T-helper 2 cell treated with Interferon-gamma antibody and Interleukin-4, amounts not matched to agents 100 ng/mL and 5 ng/mL, for 36 hours (primary cell): Measurements from ENCODE around the gene PIH1D1. TPM values are rescaled to one million over a fixed set of nuclear protein-coding genes. Genes with fewer than 3 reads are reported as not detected.

ENCODE experiments used
- intact Hi-C: fragments of 100-400 bp; cut with micrococcal nuclease; formaldehyde crosslinking; loops from one replicate; pipeline ENCODE4 v1.15.1; 2023
- total RNA-seq: library from RNA; stranded (reverse); gene quantifications from 2 replicates; pipeline ENCODE4 v1.2.3, GENCODE V29; 2022

PIH1D1 gene
- total RNA-seq, 1 donor from 2014 or later, result 150 TPM

DNA sequence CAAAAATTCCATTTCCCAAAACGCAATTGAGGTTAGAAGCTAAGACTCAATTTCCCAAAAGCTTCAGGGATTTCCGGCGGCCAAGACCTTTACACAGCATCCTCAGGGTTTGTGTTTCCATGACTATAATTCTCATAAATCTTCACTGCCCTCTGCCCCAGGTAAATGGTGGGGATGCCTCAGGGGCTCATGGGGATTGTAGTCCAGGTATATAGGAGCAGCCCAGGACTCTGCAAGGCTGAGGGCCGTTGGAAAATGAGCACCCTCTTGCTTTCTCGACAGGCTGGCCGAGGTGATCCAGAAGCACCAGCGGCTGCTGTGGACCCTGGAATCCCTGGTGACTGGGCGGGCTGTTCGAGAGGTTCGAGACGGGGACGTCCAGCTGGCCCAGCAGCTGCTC is 7.8 kb upstream of the PIH1D1 start:
- intact Hi-C loops, result no loop called here

GRCh38 chr19:49458567-49458903 is 6.9 kb upstream of the PIH1D1 start:
- intact Hi-C loops, result no loop called here

- intact Hi-C loops, result no loop called here
These were observed 4.7 kb upstream of the PIH1D1 start for GRCh38 chr19:49456326-49456725.

GRCh38 chr19:49455773-49456172 is 4.2 kb upstream of the PIH1D1 start:
- intact Hi-C loops, result no loop called here

DNA sequence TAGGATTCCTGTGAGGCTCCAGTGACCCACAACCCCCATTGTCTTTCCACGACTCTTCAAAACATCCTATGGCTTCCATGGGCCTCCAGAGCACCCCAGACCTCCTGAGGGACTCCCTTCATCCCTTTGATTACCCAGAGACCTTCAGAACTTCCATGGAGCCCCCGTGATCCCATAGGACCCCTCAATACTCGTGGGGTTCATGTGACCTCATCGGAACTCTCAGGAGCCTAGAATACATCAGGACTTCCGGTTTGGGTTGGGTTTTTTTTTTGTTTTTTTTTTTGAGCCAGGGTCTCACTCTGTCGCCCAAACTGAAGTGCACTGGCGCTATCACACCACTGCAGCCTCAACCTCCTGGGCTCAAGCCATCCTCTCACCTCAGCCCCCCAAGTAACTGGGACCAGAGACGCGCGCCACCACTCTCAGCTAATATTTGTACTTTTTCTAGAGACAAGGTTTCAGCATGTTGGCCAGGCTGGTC is 2.2 kb upstream of the PIH1D1 start:
- intact Hi-C loops, result loop anchor here (1.0 kb wide), 7 partner anchors 10 to 223 kb away; partner anchors contain the start of genes FLT3LG, RPL13A, RPS11 and RRAS

DNA sequence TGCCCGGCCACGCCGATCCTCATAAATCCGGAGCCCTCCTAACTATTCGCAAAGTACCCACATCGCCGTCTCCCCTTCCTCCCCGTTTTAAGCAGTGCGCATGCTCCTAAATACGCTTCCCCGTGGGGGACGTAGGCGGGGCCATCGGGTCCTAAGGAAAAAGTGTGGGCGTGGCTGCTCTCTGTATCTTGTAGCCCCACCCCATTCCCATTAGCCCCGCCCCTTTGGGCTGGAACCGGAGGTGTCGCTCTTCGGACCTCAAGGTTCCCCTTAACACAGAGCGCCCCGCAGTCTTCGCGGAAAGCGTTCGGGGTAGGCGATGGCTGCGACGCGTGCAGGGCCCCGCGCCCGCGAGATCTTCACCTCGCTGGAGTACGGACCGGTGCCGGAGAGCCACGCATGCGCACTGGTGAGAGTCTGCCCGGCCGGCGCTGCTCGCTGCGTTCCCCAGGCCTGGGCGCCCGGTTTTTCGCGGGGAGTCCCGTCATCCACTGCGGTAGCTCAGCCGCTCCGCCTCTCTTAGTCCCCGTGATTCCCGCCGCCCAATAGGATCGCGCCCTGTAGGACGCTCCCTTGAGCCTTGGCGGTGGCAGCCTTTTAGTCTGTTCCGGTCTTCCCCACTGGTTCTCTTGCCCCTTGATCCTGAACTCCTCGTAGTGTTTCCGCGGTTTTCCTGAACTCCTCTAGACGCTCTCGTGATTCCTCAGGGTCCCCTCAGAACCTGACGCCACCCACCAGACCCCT is 1.6 kb upstream of the PIH1D1 start, which contains the start of gene ALDH16A1:
TSS of gene ALDH16A1 (plus strand) at position 213 of the 744 bp plus-strand sequence. CDS start at position 320, 107 bp downstream.
- intact Hi-C loops, result loop anchor here (1.0 kb wide), 7 partner anchors 10 to 223 kb away; partner anchors contain the start of genes FLT3LG, RPL13A, RPS11 and RRAS

- intact Hi-C loops, result no loop called here
These were observed 1.2 kb downstream of the PIH1D1 start for GRCh38 chr19:49450405-49450804.

GRCh38 chr19:49448432-49448786 is 3.2 kb downstream of the PIH1D1 start:
- intact Hi-C loops, result loop anchor here (10.0 kb wide), 1 partner anchor 114 kb away; the partner anchor contains the start of gene CD37

GRCh38 chr19:49447485-49448431 is 3.9 kb downstream of the PIH1D1 start:
- intact Hi-C loops, result loop anchor here (10.0 kb wide), 1 partner anchor 113 kb away; the partner anchor contains the start of gene CD37

DNA sequence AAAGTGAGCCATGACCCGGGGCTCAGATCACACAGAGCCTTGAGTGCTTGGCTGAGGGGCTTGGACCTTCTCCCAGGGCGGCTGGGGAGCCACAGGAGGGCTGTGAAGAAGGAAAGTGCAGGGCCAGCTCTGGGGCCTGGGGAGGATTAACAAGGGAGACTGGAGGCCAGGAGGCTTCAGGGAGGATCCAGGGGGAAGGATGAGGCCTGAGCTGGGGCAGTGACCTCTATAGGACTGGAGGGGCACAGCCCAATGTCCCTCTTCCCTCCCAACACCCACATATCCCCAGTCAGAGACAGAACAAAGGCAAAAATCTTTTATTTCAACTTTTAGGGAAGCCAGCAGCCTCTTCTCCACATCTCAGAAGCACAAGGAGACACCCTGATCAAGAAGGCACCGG is 5.6 kb downstream of the PIH1D1 start:
- intact Hi-C loops, result loop anchor here (10.0 kb wide), 1 partner anchor 111 kb away; the partner anchor contains the start of gene CD37

DNA sequence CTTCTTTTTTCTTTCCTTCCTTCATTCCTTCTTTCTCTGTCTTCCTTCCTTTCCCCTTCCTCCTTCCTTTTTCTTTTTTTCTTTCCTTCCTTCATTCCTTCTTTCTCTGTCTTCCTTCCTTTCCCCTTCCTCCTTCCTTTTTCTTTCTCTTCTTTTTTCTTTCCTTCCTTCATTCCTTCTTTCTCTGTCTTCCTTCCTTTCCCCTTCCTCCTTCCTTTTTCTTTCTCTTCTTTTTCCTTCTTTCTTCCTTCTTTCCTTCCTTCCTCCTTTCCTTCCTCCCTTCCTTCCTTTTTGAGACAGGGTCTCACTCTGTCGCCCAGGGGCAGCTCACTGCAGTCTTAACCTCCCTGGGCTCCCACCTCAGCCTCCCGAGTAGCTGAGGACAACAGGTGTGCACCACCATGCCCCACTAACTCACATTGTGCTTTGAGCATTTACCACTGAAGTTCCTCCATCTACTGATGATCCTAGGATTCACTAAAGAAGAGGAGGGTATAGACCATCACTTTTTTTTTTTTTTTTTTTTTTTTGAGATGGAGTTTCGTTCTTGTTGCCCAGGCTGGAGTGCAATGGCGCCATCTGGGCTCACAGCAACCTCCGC is 7.4 kb downstream of the PIH1D1 start:
- intact Hi-C loops, result loop anchor here (10.0 kb wide), 1 partner anchor 109 kb away; the partner anchor contains the start of gene CD37

DNA sequence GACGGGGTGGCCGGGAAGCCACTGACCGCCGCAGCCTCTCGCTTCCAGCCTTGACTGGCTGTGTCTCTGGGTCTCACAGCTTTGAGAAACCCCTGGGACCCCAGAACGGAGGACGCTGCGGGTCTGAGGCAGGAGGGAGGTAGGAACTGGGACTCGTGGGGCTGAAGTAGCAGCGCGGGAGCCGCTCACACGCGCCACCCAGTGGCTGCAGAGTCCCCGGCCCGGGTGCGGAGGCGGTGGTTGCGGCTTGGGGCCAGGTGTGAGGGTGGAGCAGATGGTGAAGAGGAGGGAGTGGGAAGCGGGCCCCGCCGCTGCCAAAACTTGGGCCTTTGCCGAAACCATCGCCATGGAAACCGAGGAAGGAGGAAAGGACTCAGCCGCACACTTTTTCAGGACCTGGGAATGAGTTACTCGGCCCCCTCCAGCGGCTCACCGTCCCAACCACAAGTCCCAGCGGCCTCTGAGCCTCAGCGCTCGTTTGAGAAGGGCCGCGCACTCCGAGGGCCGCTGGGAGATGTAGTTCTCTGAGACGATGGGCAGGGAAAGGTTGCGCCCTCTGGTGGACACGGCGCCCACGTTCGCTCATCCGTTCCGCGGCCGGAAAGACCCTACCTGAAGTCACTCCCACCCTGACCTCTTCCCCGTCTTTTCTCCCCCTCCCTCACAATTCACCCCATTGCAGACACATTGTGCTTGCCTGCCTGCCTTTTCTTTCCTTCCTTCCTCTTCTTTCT is 8.1 kb downstream of the PIH1D1 start:
- intact Hi-C loops, result loop anchor here (1.0 to 10.0 kb wide), 4 partner anchors 10 to 109 kb away; partner anchors contain the start of genes ALDH16A1, CD37 and PTH2

GRCh38 chr19:49442771-49443365 is 8.7 kb downstream of the PIH1D1 start:
- intact Hi-C loops, result loop anchor here (1.0 to 10.0 kb wide), 4 partner anchors 10 to 108 kb away; partner anchors contain the start of genes ALDH16A1, CD37 and PTH2

GRCh38 chr19:49442354-49442753 is 9.3 kb downstream of the PIH1D1 start:
- intact Hi-C loops, result loop anchor here (2.0 to 10.0 kb wide), 2 partner anchors 20 to 108 kb away; partner anchors contain the start of genes CD37 and PTH2

DNA sequence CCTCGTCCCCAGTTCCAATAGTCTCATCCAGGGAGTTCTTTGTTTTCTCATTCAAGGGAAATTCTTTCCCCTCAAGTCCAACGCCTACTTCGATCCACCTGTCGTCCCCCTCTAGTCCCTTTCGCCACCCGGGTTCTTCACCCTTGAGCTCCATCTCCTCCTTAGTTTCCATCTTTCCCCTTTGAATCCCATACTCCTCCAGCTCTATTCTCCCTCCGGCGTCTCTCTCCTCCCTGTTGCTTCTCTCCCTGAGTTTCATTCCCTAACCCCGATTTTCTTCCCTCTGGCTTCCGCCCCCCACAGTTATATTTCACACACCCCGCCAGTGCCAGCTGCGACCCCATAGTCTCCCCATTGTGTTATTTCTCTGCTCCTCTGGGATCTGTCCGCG is 9.7 kb downstream of the PIH1D1 start:
- intact Hi-C loops, result loop anchor here (2.0 to 10.0 kb wide), 2 partner anchors 19 to 107 kb away; partner anchors contain the start of genes CD37 and PTH2

GRCh38 chr19:49441210-49441959 is 10.2 kb downstream of the PIH1D1 start, which contains the start of gene SLC17A7:
TSS of gene SLC17A7 (minus strand) at chr19:49441527. CDS start at chr19:49441379, 148 bp downstream.
- intact Hi-C loops, result loop anchor here (10.0 kb wide), 1 partner anchor 107 kb away; the partner anchor contains the start of gene CD37

DNA sequence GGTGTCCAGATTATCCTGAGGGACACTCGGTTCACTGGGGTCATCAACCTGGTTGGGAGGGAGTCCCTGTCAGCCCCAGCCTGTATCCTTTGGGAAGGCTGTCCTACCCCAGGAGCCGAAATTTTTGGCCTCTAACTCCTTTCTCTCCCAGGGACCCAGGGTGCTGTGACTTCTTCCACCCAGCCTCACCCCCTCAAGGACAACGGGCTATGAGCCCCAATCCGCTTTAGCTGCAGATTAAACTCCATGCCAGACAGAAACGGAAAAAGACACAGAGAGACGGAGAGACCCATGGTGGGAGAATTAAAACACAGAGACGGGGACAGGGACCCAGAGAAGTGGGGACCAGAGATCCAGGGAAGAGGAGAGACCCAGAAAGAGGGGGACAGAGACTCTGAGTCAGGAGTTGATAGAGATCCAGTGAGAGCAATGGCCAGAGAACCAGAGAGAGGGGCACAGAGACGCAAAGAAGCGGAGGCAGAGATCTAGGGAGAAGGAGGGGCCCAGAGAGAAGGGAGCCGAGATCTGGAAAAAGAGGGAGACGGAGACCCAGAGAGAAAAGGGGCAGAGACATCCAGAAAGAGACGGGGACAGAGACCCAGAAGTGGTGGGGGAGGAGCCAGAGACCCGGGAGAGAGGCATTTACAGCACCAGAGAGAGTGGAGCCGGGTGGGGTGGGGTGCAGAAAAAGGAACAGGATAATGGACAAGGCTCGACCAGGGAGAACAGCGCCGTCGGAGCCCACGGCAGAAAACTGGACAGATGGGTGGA is 11.0 kb downstream of the PIH1D1 start:
- intact Hi-C loops, result loop anchor here (10.0 kb wide), 1 partner anchor 106 kb away; the partner anchor contains the start of gene CD37

DNA sequence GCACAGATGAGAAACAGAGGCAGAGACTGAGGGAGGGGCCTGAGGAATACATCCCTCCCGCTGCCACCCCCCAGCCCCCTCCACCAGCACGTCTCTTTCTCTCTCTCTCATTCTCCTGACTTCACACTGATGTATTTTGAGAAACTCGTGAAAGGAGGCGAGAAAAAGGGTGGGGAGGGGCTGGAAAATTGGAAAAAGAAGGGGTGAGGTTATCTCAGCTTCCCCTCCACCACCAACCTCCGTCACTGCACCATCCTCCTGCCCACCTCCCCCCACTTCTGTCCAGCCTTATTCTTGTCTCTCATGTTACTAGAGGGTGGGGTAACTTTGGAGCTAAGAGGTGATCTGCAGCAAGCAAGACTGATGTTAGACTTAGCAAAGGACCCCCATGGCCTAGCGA is 11.8 kb downstream of the PIH1D1 start:
- intact Hi-C loops, result loop anchor here (10.0 kb wide), 1 partner anchor 105 kb away; the partner anchor contains the start of gene CD37
